ENCODE measurements around the gene IGFALS.

The IGFALS gene

GRCh38 chr16:1771188-1771863, 22.2 kb downstream of the IGFALS start, which contains the start of gene NME3:
Gene NME3, minus strand, starts transcription at chr16:1771543. Its CDS starts 9 bp downstream, at chr16:1771534.
- Mint-ChIP-seq H3K27me3 (no peaks in the 10 kb centered on the region), H3K9me3 (no peaks in the 10 kb centered on the region)
- DNase-seq: peak; percentile 91

GRCh38 chr16:1770328-1771187, 22.9 kb downstream of the IGFALS start:
- peaks cover 20% of the 10 kb centered on the region for H3K4me1 Mint-ChIP-seq (ENCODE audit: low read depth)
- H3K27me3 Mint-ChIP-seq: no peaks in the 10 kb centered on the region
- peak overlapping the region; percentile 89 for H3K27ac Mint-ChIP-seq
- H3K4me3 Mint-ChIP-seq: peak overlapping the region; percentile 96
- DNase-seq: peak; percentile 77
- H3K36me3 Mint-ChIP-seq (ENCODE audit: low read depth): peaks cover 65% of the 10 kb centered on the region
- H3K9me3 Mint-ChIP-seq: no peaks in the 10 kb centered on the region

More at GRCh38 chr16:1771188-1771863, 22.2 kb downstream of the IGFALS start, which contains the start of gene NME3:
- Mint-ChIP-seq H3K27ac (peak within 1 kb of the TSS; percentile 99), H3K4me1 (ENCODE audit: low read depth) (peaks cover 20% of the 10 kb centered on the region), H3K4me3 (peak within 1 kb of the TSS; percentile 96), H3K36me3 (ENCODE audit: low read depth) (peaks cover 62% of the 10 kb centered on the region)

- H3K4me1 Mint-ChIP-seq (ENCODE audit: low read depth): peaks cover 16% of the 10 kb centered on the region
- no peaks in the 10 kb centered on the region for H3K9me3 Mint-ChIP-seq
- H3K27ac Mint-ChIP-seq: peak overlapping the region; percentile 89
- DNase-seq: no peak
- peaks cover 65% of the 10 kb centered on the region for H3K36me3 Mint-ChIP-seq (ENCODE audit: low read depth)
- no peaks in the 10 kb centered on the region for H3K27me3 Mint-ChIP-seq
- peak overlapping the region; percentile 96 for H3K4me3 Mint-ChIP-seq
Measured at GRCh38 chr16:1769402-1770300, 23.9 kb downstream of the IGFALS start.

- no peaks in the 10 kb centered on the region for H3K27me3 Mint-ChIP-seq
- peaks cover 11% of the 10 kb centered on the region for H3K4me1 Mint-ChIP-seq (ENCODE audit: low read depth)
- peak overlapping the region; percentile 69 for H3K27ac Mint-ChIP-seq
- no peak overlapping the region for H3K4me3 Mint-ChIP-seq
- no peaks in the 10 kb centered on the region for H3K9me3 Mint-ChIP-seq
- no peak for DNase-seq
- H3K36me3 Mint-ChIP-seq (ENCODE audit: low read depth): peaks cover 64% of the 10 kb centered on the region
Measured at GRCh38 chr16:1768767-1769401, 24.6 kb downstream of the IGFALS start.

- H3K9me3 Mint-ChIP-seq: no peaks in the 10 kb centered on the region
- no peaks in the 10 kb centered on the region for H3K27me3 Mint-ChIP-seq
- H3K36me3 Mint-ChIP-seq (ENCODE audit: low read depth): peaks cover 63% of the 10 kb centered on the region
- no peak for DNase-seq
- H3K4me1 Mint-ChIP-seq (ENCODE audit: low read depth): peaks cover 9% of the 10 kb centered on the region
- peak overlapping the region; percentile 69 for H3K27ac Mint-ChIP-seq
- no peak overlapping the region for H3K4me3 Mint-ChIP-seq
Measured at GRCh38 chr16:1768061-1768766, 25.3 kb downstream of the IGFALS start.

- Mint-ChIP-seq H3K9me3 (no peaks in the 10 kb centered on the region), H3K36me3 (ENCODE audit: low read depth) (peaks cover 68% of the 10 kb centered on the region), H3K4me1 (ENCODE audit: low read depth) (peaks cover 9% of the 10 kb centered on the region), H3K27ac (peak overlapping the region; percentile 69), H3K4me3 (no peak overlapping the region), H3K27me3 (no peaks in the 10 kb centered on the region)
- no peak for DNase-seq
Measured at GRCh38 chr16:1767116-1767994, 26.1 kb downstream of the IGFALS start.

- Mint-ChIP-seq H3K4me3 (no peak overlapping the region), H3K36me3 (ENCODE audit: low read depth) (peaks cover 67% of the 10 kb centered on the region)
Measured at GRCh38 chr16:1766701-1767100, 26.8 kb downstream of the IGFALS start.

GRCh38 chr16:1766231-1766630, 27.3 kb downstream of the IGFALS start:
- no peaks in the 10 kb centered on the region for H3K27me3 Mint-ChIP-seq
- peaks cover 9% of the 10 kb centered on the region for H3K4me1 Mint-ChIP-seq (ENCODE audit: low read depth)
- H3K36me3 Mint-ChIP-seq (ENCODE audit: low read depth): peaks cover 70% of the 10 kb centered on the region
- H3K9me3 Mint-ChIP-seq: no peaks in the 10 kb centered on the region
- H3K27ac Mint-ChIP-seq: peak overlapping the region; percentile 33
- DNase-seq: no peak
- H3K4me3 Mint-ChIP-seq: no peak overlapping the region

More at GRCh38 chr16:1766701-1767100, 26.8 kb downstream of the IGFALS start:
- no peaks in the 10 kb centered on the region for H3K9me3 Mint-ChIP-seq
- H3K27me3 Mint-ChIP-seq: no peaks in the 10 kb centered on the region
- peaks cover 9% of the 10 kb centered on the region for H3K4me1 Mint-ChIP-seq (ENCODE audit: low read depth)
- DNase-seq: no peak
- H3K27ac Mint-ChIP-seq: peak overlapping the region; percentile 69

GRCh38 chr16:1765826-1766225, 27.7 kb downstream of the IGFALS start:
- Mint-ChIP-seq H3K4me1 (ENCODE audit: low read depth) (peaks cover 9% of the 10 kb centered on the region), H3K27ac (peak overlapping the region; percentile 33), H3K27me3 (no peaks in the 10 kb centered on the region), H3K4me3 (no peak overlapping the region), H3K36me3 (ENCODE audit: low read depth) (peaks cover 74% of the 10 kb centered on the region), H3K9me3 (no peaks in the 10 kb centered on the region)
- DNase-seq: no peak

- no peaks in the 10 kb centered on the region for H3K9me3 Mint-ChIP-seq
- H3K27ac Mint-ChIP-seq: no peak overlapping the region
- H3K27me3 Mint-ChIP-seq: no peaks in the 10 kb centered on the region
- peaks cover 3% of the 10 kb centered on the region for H3K4me1 Mint-ChIP-seq (ENCODE audit: low read depth)
- H3K36me3 Mint-ChIP-seq (ENCODE audit: low read depth): peaks cover 75% of the 10 kb centered on the region
- no peak for DNase-seq
- no peak overlapping the region for H3K4me3 Mint-ChIP-seq
Measured at GRCh38 chr16:1764971-1765370, 28.5 kb downstream of the IGFALS start.

- peaks cover 76% of the 10 kb centered on the region for H3K36me3 Mint-ChIP-seq (ENCODE audit: low read depth)
- H3K27ac Mint-ChIP-seq: no peak overlapping the region
- H3K4me1 Mint-ChIP-seq (ENCODE audit: low read depth): no peaks in the 10 kb centered on the region
- DNase-seq: no peak
- H3K4me3 Mint-ChIP-seq: no peak overlapping the region
- no peaks in the 10 kb centered on the region for H3K9me3 Mint-ChIP-seq
- H3K27me3 Mint-ChIP-seq: no peaks in the 10 kb centered on the region
Measured at GRCh38 chr16:1763521-1764511, 29.7 kb downstream of the IGFALS start.
